Prostate gland (tissue), 2 donors: ENCODE results near the gene ZNF208. TPM values are rescaled to one million over a fixed set of nuclear protein-coding genes. Genes with fewer than 3 reads are reported as not detected.

Experiments
- DNase-seq: peaks from one replicate; pipeline ENCODE4 v3.0.0-alpha.2; 2019; ENCODE audit warnings: low spot score
- H3K27ac ChIP-seq, 2 donors: fragments of 200-600 bp; sonication (generic); 2 replicates each; pipeline ENCODE4 v1.5.1; 2017 to 2019
- H3K27me3 ChIP-seq: fragments of 200-600 bp; sonication (generic); replicated peaks from 2 replicates; pipeline ENCODE4 v1.5.1; 2019; ENCODE audit not compliant: insufficient read depth
- H3K36me3 ChIP-seq, 2 donors: fragments of 200-600 bp; sonication (generic); 1 replicate in 1 of 2; 2 replicates in 1 of 2; pipeline versions ENCODE4 v1.5.1 to v1.8.1; 2017 to 2019
- H3K4me1 ChIP-seq: fragments of 200-600 bp; sonication (generic); replicated peaks from 2 replicates; pipeline ENCODE4 v1.5.1; 2019
- H3K4me3 ChIP-seq, 2 donors: fragments of 200-600 bp; sonication (generic); 2 replicates each; pipeline ENCODE4 v1.5.1; 2017 to 2019
- H3K9me3 ChIP-seq: fragments of 200-600 bp; sonication (generic); 2 replicates; pipeline ENCODE4 v1.5.1; 2017
- CTCF ChIP-seq, 4 experiments: fragments of 200-600 bp in 2 of 4; fragments of 450-650 bp in 2 of 4; sonication (generic) in 2 of 4; IDR thresholded peaks; 1 replicate in 3 of 4; 2 replicates in 1 of 4; pipeline ENCODE4 v1.5.1; 2016 to 2019; ENCODE audit warnings: antibody characterized with exemption in 4 of 4, mild to moderate bottlenecking in 2 of 4, moderate library complexity in 2 of 4
- POLR2A ChIP-seq: fragments of 450-650 bp; IDR thresholded peaks from one replicate; pipeline ENCODE4 v1.6.1; 2016; ENCODE audit warnings: antibody characterized with exemption, mild to moderate bottlenecking
- POLR2AphosphoS5 ChIP-seq: sonication (generic); formaldehyde crosslinking; IDR thresholded peaks from one replicate; pipeline ENCODE4 v1.6.1; 2017; ENCODE audit warnings: antibody characterized with exemption
- WGBS: methylation state at CpG from one replicate; pipeline ENCODE4 v1.1.5; 2018; 5-methylcytosine and 5-hydroxymethylcytosine counted together
- intact Hi-C: fragments of 100-400 bp; cut with DNase I; formaldehyde crosslinking; loops from one replicate; pipeline ENCODE4 v1.14.2; 2022
- total RNA-seq, 2 donors: library from RNA; depleted of rRNA; stranded (reverse); fragments of >200 nt; gene quantifications; one replicate each; pipeline ENCODE4 v1.1.0, GENCODE V29; 2016

The ZNF208 gene
- total RNA-seq, 2 donors from 2014 or later = 4.3 to 12.4 TPM

DNA sequence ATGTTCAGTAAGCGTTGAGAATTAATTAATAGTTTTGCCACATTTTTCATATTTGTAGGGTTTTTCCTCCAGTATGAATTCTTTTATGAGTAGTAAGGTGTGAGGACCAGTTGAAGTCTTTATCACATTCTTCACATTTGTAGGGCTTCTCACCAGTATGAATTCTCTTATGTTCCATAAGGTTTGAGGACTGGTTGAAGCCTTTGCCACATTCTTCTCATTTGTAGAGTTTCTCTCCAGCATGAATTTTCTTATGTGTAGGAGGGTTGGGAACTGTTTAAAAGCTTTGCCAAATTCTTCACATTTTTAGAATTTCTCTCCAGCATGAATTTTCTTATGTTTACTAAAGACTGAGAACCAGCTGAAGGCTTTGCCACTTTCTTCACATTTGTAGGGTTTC lies 40.3 kb downstream of the ZNF208 start:
- Histone ChIP-seq H3K27me3 (no peaks in the 10 kb centered on the region), H3K4me1 (no peaks in the 10 kb centered on the region), H3K36me3 (no peaks in the 10 kb centered on the region), H3K4me3 (no peak overlapping the region), H3K27ac (no peak overlapping the region), H3K9me3 (no peaks in the 10 kb centered on the region)
- TF ChIP-seq POLR2A (no peak), POLR2AphosphoS5 (no peak), CTCF (IDR thresholded peaks at IDR 0.05) (no peak)
- intact Hi-C loops = no loop called here
- DNase-seq = no peak
- 93% methylated on average over 1 of the region's 1 CpG for WGBS

DNA sequence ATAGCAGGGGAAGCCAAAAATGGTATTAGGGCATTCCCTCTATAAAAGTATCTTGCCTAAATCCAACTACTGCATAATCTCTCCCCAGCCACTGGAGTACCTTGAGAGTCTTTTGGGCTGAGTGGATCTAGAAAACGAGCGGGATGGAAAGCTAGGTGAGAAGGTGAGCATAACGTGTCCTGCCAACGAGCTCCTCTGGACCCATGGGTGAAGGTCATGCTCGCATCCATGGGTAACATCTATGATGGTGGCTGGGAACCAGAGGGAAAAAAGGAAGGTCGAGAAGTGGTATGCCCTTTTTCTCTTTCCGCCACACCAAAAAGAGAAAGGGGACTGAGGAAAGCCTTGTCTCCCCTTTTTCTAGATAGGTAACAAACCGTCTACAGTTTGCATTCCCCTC lies 63.0 kb downstream of the ZNF208 start:
- TF ChIP-seq CTCF (IDR thresholded peaks at IDR 0.05) (no peak), POLR2AphosphoS5 (no peak), POLR2A (no peak)
- H3K27me3 ChIP-seq = no peaks in the 10 kb centered on the region
- no peaks in the 10 kb centered on the region for H3K36me3 ChIP-seq
- intact Hi-C loops = no loop called here
- no peak for DNase-seq
- H3K4me1 ChIP-seq = no peaks in the 10 kb centered on the region
- no peak overlapping the region for H3K4me3 ChIP-seq
- H3K9me3 ChIP-seq = no peaks in the 10 kb centered on the region
- 67% methylated on average over 8 of the region's 8 CpGs for WGBS
- H3K27ac ChIP-seq = no peak overlapping the region

DNA sequence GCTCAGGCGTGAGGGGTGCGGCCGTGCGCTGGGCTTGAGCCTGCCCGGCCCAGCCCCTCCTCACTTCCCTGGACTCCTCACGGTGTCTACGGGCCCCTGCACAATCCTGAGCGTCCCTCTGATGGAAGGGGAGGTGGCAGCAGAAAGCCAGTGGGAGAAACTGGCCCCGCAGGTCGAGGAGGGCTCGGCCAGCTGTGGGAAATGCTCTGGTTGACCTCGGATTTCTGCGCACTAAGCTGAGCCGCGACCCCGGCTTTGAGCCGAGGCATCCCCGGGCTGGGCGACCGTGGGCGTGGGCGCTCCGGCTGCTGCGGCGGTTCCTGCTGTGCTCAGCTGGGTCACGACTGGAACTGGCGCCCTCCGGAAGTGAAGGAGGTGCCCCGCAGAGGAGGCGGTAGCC lies 70.1 kb downstream of the ZNF208 start:
- Histone ChIP-seq H3K4me1 (no peaks in the 10 kb centered on the region), H3K27ac (no peak overlapping the region), H3K27me3 (no peaks in the 10 kb centered on the region), H3K36me3 (no peaks in the 10 kb centered on the region), H3K4me3 (no peak overlapping the region), H3K9me3 (no peaks in the 10 kb centered on the region)
- whole genome bisulfite sequencing = 71% methylated on average over 30 of the region's 30 CpGs
- DNase-seq = no peak
- intact Hi-C loops = no loop called here
- TF ChIP-seq POLR2AphosphoS5 = no peak
- no peak for TF ChIP-seq CTCF (IDR thresholded peaks at IDR 0.05)
- no peak for TF ChIP-seq POLR2A

GRCh38 chr19:21934593-21934992 lies 76.2 kb downstream of the ZNF208 start:
- no peaks in the 10 kb centered on the region for H3K27me3 ChIP-seq
- H3K4me3 ChIP-seq = no peak overlapping the region
- intact Hi-C loops = no loop called here
- DNase-seq = no peak
- no peaks in the 10 kb centered on the region for H3K4me1 ChIP-seq
- H3K9me3 ChIP-seq = no peaks in the 10 kb centered on the region
- TF ChIP-seq POLR2A (no peak), CTCF (IDR thresholded peaks at IDR 0.05) (no peak), POLR2AphosphoS5 (no peak)
- H3K27ac ChIP-seq = no peak overlapping the region
- H3K36me3 ChIP-seq = no peaks in the 10 kb centered on the region
- WGBS = 63% methylated on average over 4 of the region's 4 CpGs

GRCh38 chr19:21934131-21934530 lies 76.6 kb downstream of the ZNF208 start:
- Histone ChIP-seq H3K4me1 (no peaks in the 10 kb centered on the region), H3K27ac (no peak overlapping the region), H3K27me3 (no peaks in the 10 kb centered on the region), H3K4me3 (no peak overlapping the region), H3K36me3 (no peaks in the 10 kb centered on the region), H3K9me3 (no peaks in the 10 kb centered on the region)
- WGBS = 95% methylated on average over 5 of the region's 5 CpGs
- TF ChIP-seq CTCF (IDR thresholded peaks at IDR 0.05) (no peak), POLR2AphosphoS5 (no peak), POLR2A (no peak)
- DNase-seq = no peak
- intact Hi-C loops = no loop called here
